ENCODE data around the gene KLHDC10. TPM values are rescaled to one million over a fixed set of nuclear protein-coding genes. Genes with fewer than 3 reads are reported as not detected.

The KLHDC10 gene
- total and polyA plus RNA-seq, 2 donors (not counting 3 experiments of a cell fraction or from before 2014, with no cell fraction given) = 14.9 to 31.3 TPM

DNA sequence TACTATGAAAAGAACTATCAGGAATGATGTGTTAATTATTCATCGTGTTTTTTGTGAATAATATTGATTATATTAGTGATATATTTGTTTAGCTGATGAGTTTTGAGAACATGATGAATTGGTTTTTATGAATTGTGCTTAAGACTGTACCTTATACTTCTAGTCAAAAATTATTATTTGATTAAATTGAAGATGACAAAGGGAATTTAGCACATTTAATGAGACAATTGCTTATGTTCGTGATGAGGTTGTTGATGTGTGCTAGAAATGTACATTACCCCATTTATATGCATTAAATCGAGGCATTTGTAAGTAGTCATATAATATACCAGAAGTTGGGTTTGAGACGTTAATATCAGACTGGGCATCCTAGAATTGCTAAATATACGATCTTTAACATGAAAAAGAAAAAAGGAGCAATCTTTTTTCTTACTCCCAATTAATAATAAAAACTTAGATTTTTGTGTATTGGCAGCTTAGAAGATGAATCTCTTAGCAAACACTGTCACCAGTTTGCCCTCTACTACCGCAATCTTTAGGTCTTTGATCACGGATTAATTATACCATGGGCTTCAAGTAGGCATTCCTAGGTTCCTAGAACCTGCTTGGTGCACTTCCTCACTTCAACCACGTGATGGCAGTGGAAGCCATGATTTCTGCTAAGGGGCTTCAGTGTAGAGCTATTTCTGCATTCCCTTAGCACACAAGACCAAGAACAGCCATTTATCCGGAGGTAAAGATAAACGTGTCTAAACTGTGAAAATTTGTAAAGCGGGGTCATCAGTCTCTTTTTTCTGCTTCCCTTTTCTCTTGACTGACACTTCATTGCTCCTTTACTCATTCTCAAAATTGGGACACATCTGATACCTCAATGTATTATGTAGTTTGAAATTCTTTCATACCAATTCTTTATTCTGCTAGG lies 1.6 kb downstream of the KLHDC10 start:
- Histone ChIP-seq H3K4me3 (replicated peaks in 1 of 3; ENCODE audit: insufficient read depth in 1 of 3, low read depth in 1 of 3, low read length in 3 of 3) (peak overlapping the region in 1 of 3 experiments; percentile 94), H2AFZ (ENCODE audit: low read depth, low read length) (no peak overlapping the region), H3K27me3 (ENCODE audit: control insufficient read depth in 2 of 2, insufficient read depth in 2 of 2, low read length in 2 of 2) (no peaks in the 10 kb centered on the region), H3K9me3 (replicated peaks; ENCODE audit: control insufficient read depth, insufficient read depth, low read length) (no peaks in the 10 kb centered on the region), H3K27ac (ENCODE audit: insufficient read depth, low read depth, low read length) (no peak overlapping the region), H4K20me1 (replicated peaks; ENCODE audit: control insufficient read depth, extremely low read depth, insufficient read depth, low read length) (no peaks in the 10 kb centered on the region), H3K4me2 (ENCODE audit: insufficient read depth, low read length) (peak overlapping the region; percentile 99), H3K9me1 (replicated peaks; ENCODE audit: control insufficient read depth, extremely low read depth, insufficient read depth, low read length) (no peaks in the 10 kb centered on the region), H3K4me1 (ENCODE audit: control insufficient read depth, extremely low read depth, insufficient read depth, low read length) (peaks cover 32% of the 10 kb centered on the region), H3K79me2 (ENCODE audit: control insufficient read depth, insufficient read depth, low read length) (peaks cover 51% of the 10 kb centered on the region), H3K9ac (replicated peaks; ENCODE audit: extremely low read depth, insufficient read depth, low read length) (peak overlapping the region; percentile 85), H3K36me3 (ENCODE audit: control insufficient read depth in 2 of 2, extremely low read depth in 1 of 2, insufficient read depth in 2 of 2, low read length in 2 of 2) (no peaks in the 10 kb centered on the region)
- FAIRE-seq (peak; percentile 86), DNase-seq (ENCODE audit: low read depth, low spot score) (peak; percentile 86)
- dilution Hi-C loops (cut with MboI; ENCODE audit: extremely low pct_ligation_motif_present, low sequenced_read_pairs) (no loop called here), intact Hi-C loops (cut with micrococcal nuclease) (loop anchor here (1.0 to 5.0 kb wide), 8 partner anchors 170 to 760 kb away; partner anchors contain the start of gene CEP41)
- TSS peak; percentile 17 for BruUV-seq (replicated peaks)
- ChIA-PET POLR2A (no interaction called here), CTCF (interaction anchor here (0.6 to 4.2 kb wide), 48 partner anchors 9 to 825 kb away, joined by 3 to 127 read pairs (median 5); partner anchors contain the start of genes COPG2, KLF14 and TMEM209)
- TF ChIP-seq, protein P1, sequence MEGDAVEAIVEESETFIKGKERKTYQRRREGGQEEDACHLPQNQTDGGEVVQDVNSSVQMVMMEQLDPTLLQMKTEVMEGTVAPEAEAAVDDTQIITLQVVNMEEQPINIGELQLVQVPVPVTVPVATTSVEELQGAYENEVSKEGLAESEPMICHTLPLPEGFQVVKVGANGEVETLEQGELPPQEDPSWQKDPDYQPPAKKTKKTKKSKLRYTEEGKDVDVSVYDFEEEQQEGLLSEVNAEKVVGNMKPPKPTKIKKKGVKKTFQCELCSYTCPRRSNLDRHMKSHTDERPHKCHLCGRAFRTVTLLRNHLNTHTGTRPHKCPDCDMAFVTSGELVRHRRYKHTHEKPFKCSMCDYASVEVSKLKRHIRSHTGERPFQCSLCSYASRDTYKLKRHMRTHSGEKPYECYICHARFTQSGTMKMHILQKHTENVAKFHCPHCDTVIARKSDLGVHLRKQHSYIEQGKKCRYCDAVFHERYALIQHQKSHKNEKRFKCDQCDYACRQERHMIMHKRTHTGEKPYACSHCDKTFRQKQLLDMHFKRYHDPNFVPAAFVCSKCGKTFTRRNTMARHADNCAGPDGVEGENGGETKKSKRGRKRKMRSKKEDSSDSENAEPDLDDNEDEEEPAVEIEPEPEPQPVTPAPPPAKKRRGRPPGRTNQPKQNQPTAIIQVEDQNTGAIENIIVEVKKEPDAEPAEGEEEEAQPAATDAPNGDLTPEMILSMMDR (IDR thresholded peaks at IDR 0.05; ENCODE audit: extremely low read depth in 1 of 2, insufficient read depth in 1 of 2, low read depth in 1 of 2, low read length in 2 of 2) = peak; percentile 78 to 89
- TF ChIP-seq EZH2 (IDR thresholded peaks at IDR 0.05; ENCODE audit: borderline replicate concordance, low read depth, low read length, severe bottlenecking) = no peak
- TF ChIP-seq, protein P2, sequence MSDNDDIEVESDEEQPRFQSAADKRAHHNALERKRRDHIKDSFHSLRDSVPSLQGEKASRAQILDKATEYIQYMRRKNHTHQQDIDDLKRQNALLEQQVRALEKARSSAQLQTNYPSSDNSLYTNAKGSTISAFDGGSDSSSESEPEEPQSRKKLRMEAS (IDR thresholded peaks at IDR 0.05; ENCODE audit: insufficient read depth, insufficient read length) = peak; percentile 49

Data from endothelial cell of umbilical vein (primary cell).